ENCODE results near the gene MLNR. TPM values are rescaled to one million over a fixed set of nuclear protein-coding genes. Genes with fewer than 3 reads are reported as not detected.

The MLNR gene
- total RNA-seq, 1 donor from 2014 or later, result 0.18 TPM

GRCh38 chr13:49254007-49254406, 33.9 kb downstream of the MLNR start:
- no peaks in the 10 kb centered on the region for H3K27me3 Mint-ChIP-seq (ENCODE audit: low read depth)
- no peak overlapping the region for H3K4me3 Mint-ChIP-seq
- no peak for DNase-seq (ENCODE audit: low spot score in 2 of 2, unreplicated experiment in 2 of 2)
- no peak for TF ChIP-seq CTCF (IDR thresholded peaks at IDR 0.05; ENCODE audit: unreplicated experiment)
- H3K4me1 Mint-ChIP-seq, result peaks cover 2% of the 10 kb centered on the region
- no peaks in the 10 kb centered on the region for H3K9me3 Mint-ChIP-seq
- peaks cover 28% of the 10 kb centered on the region for H3K36me3 Mint-ChIP-seq
- no peak overlapping the region for H3K27ac Mint-ChIP-seq

GRCh38 chr13:49256841-49257240, 36.7 kb downstream of the MLNR start:
- TF ChIP-seq CTCF (IDR thresholded peaks at IDR 0.05; ENCODE audit: unreplicated experiment), result no peak
- Mint-ChIP-seq H3K36me3 (peaks cover 40% of the 10 kb centered on the region), H3K9me3 (no peaks in the 10 kb centered on the region), H3K4me3 (no peak overlapping the region), H3K27me3 (ENCODE audit: low read depth) (no peaks in the 10 kb centered on the region), H3K4me1 (no peaks in the 10 kb centered on the region), H3K27ac (no peak overlapping the region)
- DNase-seq (ENCODE audit: low spot score in 2 of 2, unreplicated experiment in 2 of 2), result no peak

- Mint-ChIP-seq H3K36me3 (peaks cover 40% of the 10 kb centered on the region), H3K9me3 (no peaks in the 10 kb centered on the region), H3K4me3 (no peak overlapping the region), H3K27ac (no peak overlapping the region), H3K4me1 (no peaks in the 10 kb centered on the region), H3K27me3 (ENCODE audit: low read depth) (no peaks in the 10 kb centered on the region)
- no peak for DNase-seq (ENCODE audit: low spot score in 2 of 2, unreplicated experiment in 2 of 2)
- TF ChIP-seq CTCF (IDR thresholded peaks at IDR 0.05; ENCODE audit: unreplicated experiment), result no peak
Measured at GRCh38 chr13:49258089-49258796, 38.1 kb downstream of the MLNR start.

- Mint-ChIP-seq H3K36me3 (peaks cover 37% of the 10 kb centered on the region), H3K9me3 (no peaks in the 10 kb centered on the region), H3K4me3 (no peak overlapping the region), H3K27me3 (ENCODE audit: low read depth) (no peaks in the 10 kb centered on the region), H3K27ac (no peak overlapping the region), H3K4me1 (no peaks in the 10 kb centered on the region)
- DNase-seq (ENCODE audit: low spot score in 2 of 2, unreplicated experiment in 2 of 2), result no peak
- no peak for TF ChIP-seq CTCF (IDR thresholded peaks at IDR 0.05; ENCODE audit: unreplicated experiment)
Measured at GRCh38 chr13:49259586-49259985, 39.4 kb downstream of the MLNR start.

GRCh38 chr13:49262634-49263033, 42.5 kb downstream of the MLNR start:
- no peak for DNase-seq (ENCODE audit: low spot score in 2 of 2, unreplicated experiment in 2 of 2)
- Mint-ChIP-seq H3K27ac (no peak overlapping the region), H3K9me3 (no peaks in the 10 kb centered on the region), H3K36me3 (peaks cover 15% of the 10 kb centered on the region), H3K27me3 (ENCODE audit: low read depth) (no peaks in the 10 kb centered on the region), H3K4me1 (no peaks in the 10 kb centered on the region), H3K4me3 (no peak overlapping the region)
- no peak for TF ChIP-seq CTCF (IDR thresholded peaks at IDR 0.05; ENCODE audit: unreplicated experiment)
